GM12878 (cell line): Measurements from ENCODE around the gene H1-8. TPM values are rescaled to one million over a fixed set of nuclear protein-coding genes. Genes with fewer than 3 reads are reported as not detected.

Experiments used
- PAX5 ChIP-seq: IDR thresholded peaks from 2 replicates; pipeline ENCODE4 v1.6.1; 2011; ENCODE audit warnings: low read depth, low read length, borderline replicate concordance
- TARDBP ChIP-seq: IDR thresholded peaks from 2 replicates; pipeline ENCODE4 v1.6.1; 2016; ENCODE audit warnings: borderline replicate concordance
- polyA plus RNA-seq, 11 experiments: library from polyadenylated mRNA; depleted of rRNA in 4 of 11; unstranded in 6 of 11; stranded (reverse) in 5 of 11; fragments of >200 nt; fragmentation: Nextera tagmentation in 4 of 11; fragmentation: Illumina TruSeq in 1 of 11; extraction: Ambion mirVana in 4 of 11; extraction: Trizol in 1 of 11; gene quantifications; 1 replicate in 1 of 11; 2 replicates in 10 of 11; pipeline versions ENCODE4 v1.2.1 to v1.2.3, GENCODE V29; 2011 to 2016; ENCODE audit warnings: inconsistent platforms in 2 of 11, missing spikeins in 2 of 11, low read depth in 1 of 11
- total RNA-seq, 4 experiments: library from RNA; depleted of rRNA in 3 of 4; stranded (reverse); fragments of >200 nt in 3 of 4; fragmentation: Illumina TruSeq in 1 of 4; extraction: Trizol in 1 of 4; gene quantifications; 2 replicates each; pipeline versions ENCODE4 v1.2.1 to v1.2.3, GENCODE V29; 2013 to 2021
- TF ChIP-seq, protein P1 (sequence below): fragments of 450-650 bp; formaldehyde crosslinking; IDR thresholded peaks from 2 replicates; pipeline ENCODE4 v1.4.0; 2020; ENCODE audit warnings: mild to moderate bottlenecking, moderate library complexity
- TF ChIP-seq, protein P2 (sequence below): fragments of 450-650 bp; IDR thresholded peaks from 2 replicates; pipeline ENCODE4 v1.6.1; 2017; ENCODE audit warnings: low read depth, mild to moderate bottlenecking, moderate library complexity
- TF ChIP-seq, protein P3 (sequence below): fragments of 450-650 bp; IDR thresholded peaks from 2 replicates; pipeline ENCODE4 v1.6.1; 2017; ENCODE audit warnings: borderline replicate concordance
- TF ChIP-seq, protein P4 (sequence below): fragments of 450-650 bp; formaldehyde crosslinking; IDR thresholded peaks from 2 replicates; pipeline ENCODE4 v1.4.0; 2022; ENCODE audit warnings: mild to moderate bottlenecking, moderate library complexity

H1-8 gene
- total and polyA plus RNA-seq, 10 of the 15 experiments (the other 5 are each of a cell fraction or from before 2014, with no cell fraction given): not detected

DNA sequence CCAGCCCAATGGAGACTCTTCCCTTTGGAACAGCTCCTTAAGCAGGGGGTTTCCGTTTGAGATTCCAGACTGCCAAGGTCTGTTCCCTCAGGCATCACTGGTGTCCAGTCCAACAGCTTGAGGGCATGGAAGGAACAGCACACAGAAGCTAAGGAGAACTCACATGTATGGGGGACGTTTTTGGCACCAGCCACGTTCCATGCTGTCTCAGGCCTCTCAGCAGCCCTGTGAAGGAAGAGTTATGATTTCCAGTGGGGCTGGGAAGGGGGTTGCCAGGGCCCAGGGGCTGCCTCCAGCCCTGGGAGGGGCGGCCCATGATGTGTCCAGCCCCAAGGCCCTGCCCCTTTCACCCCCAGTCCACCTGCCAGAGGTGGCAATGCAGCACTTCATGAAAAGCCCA, 22.0 kb upstream of the H1-8 start (continued):
- TF ChIP-seq, protein P1, sequence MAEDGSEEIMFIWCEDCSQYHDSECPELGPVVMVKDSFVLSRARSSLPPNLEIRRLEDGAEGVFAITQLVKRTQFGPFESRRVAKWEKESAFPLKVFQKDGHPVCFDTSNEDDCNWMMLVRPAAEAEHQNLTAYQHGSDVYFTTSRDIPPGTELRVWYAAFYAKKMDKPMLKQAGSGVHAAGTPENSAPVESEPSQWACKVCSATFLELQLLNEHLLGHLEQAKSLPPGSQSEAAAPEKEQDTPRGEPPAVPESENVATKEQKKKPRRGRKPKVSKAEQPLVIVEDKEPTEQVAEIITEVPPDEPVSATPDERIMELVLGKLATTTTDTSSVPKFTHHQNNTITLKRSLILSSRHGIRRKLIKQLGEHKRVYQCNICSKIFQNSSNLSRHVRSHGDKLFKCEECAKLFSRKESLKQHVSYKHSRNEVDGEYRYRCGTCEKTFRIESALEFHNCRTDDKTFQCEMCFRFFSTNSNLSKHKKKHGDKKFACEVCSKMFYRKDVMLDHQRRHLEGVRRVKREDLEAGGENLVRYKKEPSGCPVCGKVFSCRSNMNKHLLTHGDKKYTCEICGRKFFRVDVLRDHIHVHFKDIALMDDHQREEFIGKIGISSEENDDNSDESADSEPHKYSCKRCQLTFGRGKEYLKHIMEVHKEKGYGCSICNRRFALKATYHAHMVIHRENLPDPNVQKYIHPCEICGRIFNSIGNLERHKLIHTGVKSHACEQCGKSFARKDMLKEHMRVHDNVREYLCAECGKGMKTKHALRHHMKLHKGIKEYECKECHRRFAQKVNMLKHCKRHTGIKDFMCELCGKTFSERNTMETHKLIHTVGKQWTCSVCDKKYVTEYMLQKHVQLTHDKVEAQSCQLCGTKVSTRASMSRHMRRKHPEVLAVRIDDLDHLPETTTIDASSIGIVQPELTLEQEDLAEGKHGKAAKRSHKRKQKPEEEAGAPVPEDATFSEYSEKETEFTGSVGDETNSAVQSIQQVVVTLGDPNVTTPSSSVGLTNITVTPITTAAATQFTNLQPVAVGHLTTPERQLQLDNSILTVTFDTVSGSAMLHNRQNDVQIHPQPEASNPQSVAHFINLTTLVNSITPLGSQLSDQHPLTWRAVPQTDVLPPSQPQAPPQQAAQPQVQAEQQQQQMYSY (CRISPR knock-in tag): no peak
- no peak for TF ChIP-seq TARDBP
- no peak for TF ChIP-seq PAX5
- TF ChIP-seq, protein P2, sequence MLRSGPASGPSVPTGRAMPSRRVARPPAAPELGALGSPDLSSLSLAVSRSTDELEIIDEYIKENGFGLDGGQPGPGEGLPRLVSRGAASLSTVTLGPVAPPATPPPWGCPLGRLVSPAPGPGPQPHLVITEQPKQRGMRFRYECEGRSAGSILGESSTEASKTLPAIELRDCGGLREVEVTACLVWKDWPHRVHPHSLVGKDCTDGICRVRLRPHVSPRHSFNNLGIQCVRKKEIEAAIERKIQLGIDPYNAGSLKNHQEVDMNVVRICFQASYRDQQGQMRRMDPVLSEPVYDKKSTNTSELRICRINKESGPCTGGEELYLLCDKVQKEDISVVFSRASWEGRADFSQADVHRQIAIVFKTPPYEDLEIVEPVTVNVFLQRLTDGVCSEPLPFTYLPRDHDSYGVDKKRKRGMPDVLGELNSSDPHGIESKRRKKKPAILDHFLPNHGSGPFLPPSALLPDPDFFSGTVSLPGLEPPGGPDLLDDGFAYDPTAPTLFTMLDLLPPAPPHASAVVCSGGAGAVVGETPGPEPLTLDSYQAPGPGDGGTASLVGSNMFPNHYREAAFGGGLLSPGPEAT: no peak
- TF ChIP-seq, protein P3, sequence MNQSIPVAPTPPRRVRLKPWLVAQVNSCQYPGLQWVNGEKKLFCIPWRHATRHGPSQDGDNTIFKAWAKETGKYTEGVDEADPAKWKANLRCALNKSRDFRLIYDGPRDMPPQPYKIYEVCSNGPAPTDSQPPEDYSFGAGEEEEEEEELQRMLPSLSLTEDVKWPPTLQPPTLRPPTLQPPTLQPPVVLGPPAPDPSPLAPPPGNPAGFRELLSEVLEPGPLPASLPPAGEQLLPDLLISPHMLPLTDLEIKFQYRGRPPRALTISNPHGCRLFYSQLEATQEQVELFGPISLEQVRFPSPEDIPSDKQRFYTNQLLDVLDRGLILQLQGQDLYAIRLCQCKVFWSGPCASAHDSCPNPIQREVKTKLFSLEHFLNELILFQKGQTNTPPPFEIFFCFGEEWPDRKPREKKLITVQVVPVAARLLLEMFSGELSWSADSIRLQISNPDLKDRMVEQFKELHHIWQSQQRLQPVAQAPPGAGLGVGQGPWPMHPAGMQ: no peak
- TF ChIP-seq, protein P4, sequence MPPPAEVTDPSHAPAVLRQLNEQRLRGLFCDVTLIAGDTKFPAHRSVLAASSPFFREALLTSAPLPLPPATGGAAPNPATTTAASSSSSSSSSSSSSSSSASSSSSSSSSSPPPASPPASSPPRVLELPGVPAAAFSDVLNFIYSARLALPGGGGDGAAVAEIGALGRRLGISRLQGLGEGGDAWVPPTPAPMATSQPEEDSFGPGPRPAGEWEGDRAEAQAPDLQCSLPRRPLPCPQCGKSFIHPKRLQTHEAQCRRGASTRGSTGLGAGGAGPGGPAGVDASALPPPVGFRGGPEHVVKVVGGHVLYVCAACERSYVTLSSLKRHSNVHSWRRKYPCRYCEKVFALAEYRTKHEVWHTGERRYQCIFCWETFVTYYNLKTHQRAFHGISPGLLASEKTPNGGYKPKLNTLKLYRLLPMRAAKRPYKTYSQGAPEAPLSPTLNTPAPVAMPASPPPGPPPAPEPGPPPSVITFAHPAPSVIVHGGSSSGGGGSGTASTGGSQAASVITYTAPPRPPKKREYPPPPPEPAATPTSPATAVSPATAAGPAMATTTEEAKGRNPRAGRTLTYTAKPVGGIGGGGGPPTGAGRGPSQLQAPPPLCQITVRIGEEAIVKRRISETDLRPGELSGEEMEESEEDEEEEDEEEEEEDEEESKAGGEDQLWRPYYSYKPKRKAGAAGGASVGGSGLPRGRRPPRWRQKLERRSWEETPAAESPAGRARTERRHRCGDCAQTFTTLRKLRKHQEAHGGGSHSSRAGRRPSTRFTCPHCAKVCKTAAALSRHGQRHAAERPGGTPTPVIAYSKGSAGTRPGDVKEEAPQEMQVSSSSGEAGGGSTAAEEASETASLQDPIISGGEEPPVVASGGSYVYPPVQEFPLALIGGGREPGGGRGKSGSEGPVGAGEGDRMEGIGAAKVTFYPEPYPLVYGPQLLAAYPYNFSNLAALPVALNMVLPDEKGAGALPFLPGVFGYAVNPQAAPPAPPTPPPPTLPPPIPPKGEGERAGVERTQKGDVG (CRISPR knock-in tag): no peak
